ENCODE results near the gene ERCC8. TPM values are rescaled to one million over a fixed set of nuclear protein-coding genes. Genes with fewer than 3 reads are reported as not detected.

Gene ERCC8
- total RNA-seq, 1 donor from 2014 or later: 5.2 TPM

- ATAC-seq: peak; percentile 84
- intact Hi-C loops (cut with micrococcal nuclease): no loop called here
- peak; percentile 40 for DNase-seq
Measured at GRCh38 chr5:60843936-60844905, 100.6 kb downstream of the ERCC8 start, which contains the start of gene ELOVL7. ELOVL7 (minus strand) TSS chr5:60844269; CDS start chr5:60787397, 56,872 bp downstream.

- DNase-seq (no peak), ATAC-seq (no peak)
- intact Hi-C loops (cut with micrococcal nuclease): no loop called here
Measured at GRCh38 chr5:60843386-60843935, 101.4 kb downstream of the ERCC8 start.

GRCh38 chr5:60842871-60843385, 101.9 kb downstream of the ERCC8 start:
- intact Hi-C loops (cut with micrococcal nuclease): no loop called here
- ATAC-seq: no peak

GRCh38 chr5:60841361-60841760, 103.5 kb downstream of the ERCC8 start:
- intact Hi-C loops (cut with micrococcal nuclease): no loop called here
- DNase-seq (no peak), ATAC-seq (no peak)

More at GRCh38 chr5:60842871-60843385, 101.9 kb downstream of the ERCC8 start:
- DNase-seq: no peak

- ATAC-seq (no peak), DNase-seq (no peak)
- intact Hi-C loops (cut with micrococcal nuclease): no loop called here
Measured at GRCh38 chr5:60836131-60836530, 108.7 kb downstream of the ERCC8 start.

- no peak for ATAC-seq
- intact Hi-C loops (cut with micrococcal nuclease): no loop called here
- no peak for DNase-seq
Measured at GRCh38 chr5:60835554-60835953, 109.3 kb downstream of the ERCC8 start.

GRCh38 chr5:60833520-60833919, 111.3 kb downstream of the ERCC8 start:
- DNase-seq: no peak
- intact Hi-C loops (cut with micrococcal nuclease): no loop called here
- no peak for ATAC-seq

- ATAC-seq (no peak), DNase-seq (no peak)
- intact Hi-C loops (cut with micrococcal nuclease): no loop called here
Measured at GRCh38 chr5:60830581-60831127, 114.2 kb downstream of the ERCC8 start.

- intact Hi-C loops (cut with micrococcal nuclease): no loop called here
- ATAC-seq (no peak), DNase-seq (no peak)
Measured at GRCh38 chr5:60829490-60830266, 115.2 kb downstream of the ERCC8 start.

- DNase-seq (no peak), ATAC-seq (no peak)
- intact Hi-C loops (cut with micrococcal nuclease): no loop called here
Measured at GRCh38 chr5:60827201-60827600, 117.7 kb downstream of the ERCC8 start.

GRCh38 chr5:60826653-60827052, 118.2 kb downstream of the ERCC8 start:
- intact Hi-C loops (cut with micrococcal nuclease): no loop called here
- ATAC-seq (no peak), DNase-seq (no peak)

Other genes starting within 250 kb of the ERCC8 start
- gene DEPDC1B, start 244.9 kb downstream of the ERCC8 start, total RNA-seq: 0.15 TPM
- gene ELOVL7, start 100.8 kb downstream of the ERCC8 start, total RNA-seq: 0.40 TPM
- 36.1 TPM for gene NDUFAF2, start 135 bp upstream of the ERCC8 start, total RNA-seq
- gene SMIM15, start 217.4 kb upstream of the ERCC8 start, total RNA-seq: 18.3 TPM

Data from left ventricle myocardium superior (tissue), 1 donor.